H1 (cell line): ENCODE results near the gene CREBBP. TPM values are rescaled to one million over a fixed set of nuclear protein-coding genes. Genes with fewer than 3 reads are reported as not detected.

Experiments
- ATF3 ChIP-seq: IDR thresholded peaks from 2 replicates; pipeline ENCODE4 v1.6.1; 2011; ENCODE audit warnings: low read depth, mild to moderate bottlenecking, low read length; ENCODE audit not compliant: insufficient read depth
- CHD2 ChIP-seq: IDR thresholded peaks from 2 replicates; pipeline ENCODE4 v1.6.1; 2012; ENCODE audit warnings: low read length, improper control_type of control experiment
- CHD7 ChIP-seq: fragments of 300-600 bp; sonication (generic); IDR thresholded peaks from 2 replicates; pipeline ENCODE4 v1.7.1; 2012; ENCODE audit warnings: low read length, moderate library complexity, mild to moderate bottlenecking, inconsistent platforms; ENCODE audit not compliant: insufficient replicate concordance
- CREB1 ChIP-seq: IDR thresholded peaks from 2 replicates; pipeline ENCODE4 v1.6.1; 2012; ENCODE audit warnings: inconsistent platforms
- EGR1 ChIP-seq: IDR thresholded peaks from 2 replicates; pipeline ENCODE4 v1.6.1; 2011; ENCODE audit warnings: low read depth, low read length, borderline replicate concordance
- NANOG ChIP-seq: IDR thresholded peaks from 2 replicates; pipeline ENCODE4 v1.6.1; 2011; ENCODE audit warnings: low read length, low read depth, mild to moderate bottlenecking, inconsistent platforms; ENCODE audit not compliant: insufficient read depth, poor library complexity, severe bottlenecking
- PHF8 ChIP-seq: fragments of 200-600 bp; sonication (generic); conservative IDR thresholded peaks from 2 replicates; pipeline ENCODE4 v1.7.1; 2012; ENCODE audit warnings: low read depth, mild to moderate bottlenecking, inconsistent platforms, low read length, moderate library complexity
- POLR2A ChIP-seq, 2 experiments: IDR thresholded peaks; 1 replicate in 1 of 2; 2 replicates in 1 of 2; pipeline ENCODE4 v1.6.1; 2011; ENCODE audit warnings: low read depth in 2 of 2, low read length in 2 of 2, mild to moderate bottlenecking in 2 of 2; ENCODE audit errors: control extremely low read depth in 1 of 2
- POU5F1 ChIP-seq: IDR thresholded peaks from 2 replicates; pipeline ENCODE4 v1.6.1; 2011; ENCODE audit warnings: low read depth, mild to moderate bottlenecking, low read length, moderate library complexity
- RFX5 ChIP-seq: IDR thresholded peaks from 2 replicates; pipeline ENCODE4 v1.6.1; 2011; ENCODE audit warnings: low read depth, low read length, improper control_type of control experiment, borderline replicate concordance
- SIX5 ChIP-seq: IDR thresholded peaks from 2 replicates; pipeline ENCODE4 v1.6.1; 2011; ENCODE audit warnings: mild to moderate bottlenecking, low read depth, low read length
- polyA plus RNA-seq, 7 experiments: library from polyadenylated mRNA; depleted of rRNA in 3 of 7; stranded (reverse) in 5 of 7; unstranded in 2 of 7; fragments of >200 nt in 5 of 7; fragments of 200-250 nt in 2 of 7; gene quantifications; 1 replicate in 5 of 7; 2 replicates in 1 of 7; 4 replicates in 1 of 7; pipeline versions ENCODE4 v1.2.1 to v1.2.3, GENCODE V29; 2011 to 2013; ENCODE audit warnings: missing spikeins in 2 of 7, mixed read lengths in 2 of 7
- total RNA-seq: library from RNA; stranded (reverse); fragmentation: NEBNext Ultra II Directional; extraction: Animal tissue kit (Norgen Biotek cat#: 25700); gene quantifications from 2 replicates; pipeline ENCODE4 v1.2.1, GENCODE V29; 2021

Gene CREBBP
- total and polyA plus RNA-seq, 2 of the 8 experiments (the other 6 are each of a cell fraction or from before 2014, with no cell fraction given) = 10.0 to 60.1 TPM

- TF ChIP-seq CHD7 = no peak
- no peak for TF ChIP-seq RFX5
- TF ChIP-seq NANOG = no peak
- TF ChIP-seq SIX5 = no peak
- TF ChIP-seq CHD2 = no peak
- TF ChIP-seq PHF8 = no peak
- TF ChIP-seq CREB1 = no peak
- no peak for TF ChIP-seq EGR1
- TF ChIP-seq ATF3 = no peak
- TF ChIP-seq POLR2A (IDR thresholded peaks at IDR 0.05; ENCODE audit: control extremely low read depth in 1 of 2, low read depth in 2 of 2, low read length in 2 of 2) = no peak
- no peak for TF ChIP-seq POU5F1
Measured at GRCh38 chr16:3712861-3713372, 167.6 kb downstream of the CREBBP start (continued).
